Measurements from ENCODE around the gene SPATS2L. TPM values are rescaled to one million over a fixed set of nuclear protein-coding genes. Genes with fewer than 3 reads are reported as not detected.

The SPATS2L gene
- total and polyA plus RNA-seq, 2 of the 13 experiments (the other 11 are each of a cell fraction or from before 2014, with no cell fraction given), result 154 to 212 TPM

DNA sequence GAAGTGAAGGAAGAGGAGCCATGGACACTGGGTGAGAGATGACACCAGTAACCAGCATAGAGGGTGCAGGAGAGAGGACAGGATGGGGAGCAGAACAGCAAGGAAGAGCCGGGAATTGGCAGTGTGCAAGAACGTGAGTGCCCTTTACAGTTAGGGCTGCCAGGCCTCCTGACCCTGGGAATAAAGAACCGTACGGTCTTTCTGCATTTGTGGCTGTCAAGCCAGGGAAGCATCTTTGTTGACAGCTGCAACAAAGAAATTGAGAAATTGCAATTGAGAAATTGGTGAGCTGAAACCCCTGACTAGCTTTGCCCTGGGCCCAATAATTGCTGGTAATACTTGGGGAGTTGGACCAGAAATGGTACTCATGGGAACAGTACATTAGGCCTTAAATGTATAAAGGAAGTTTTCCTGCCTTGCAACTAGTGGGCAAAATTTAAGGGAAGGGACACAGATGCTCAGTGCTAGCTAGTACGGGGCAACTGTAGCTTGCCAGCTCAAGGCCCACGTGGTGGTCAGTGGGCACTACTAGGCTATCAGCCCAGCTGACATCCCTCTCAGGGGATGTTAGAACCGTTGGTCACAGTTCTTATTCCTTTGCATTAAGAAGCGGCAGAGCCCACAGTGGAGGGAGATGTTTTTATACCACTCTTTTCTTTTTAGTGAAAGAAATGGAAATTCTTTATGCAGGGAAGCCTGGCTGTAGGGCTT is 146.8 kb downstream of the SPATS2L start (continued):
- no peak for TF ChIP-seq ZBTB3 (CRISPR knock-in tag; IDR thresholded peaks at IDR 0.05; ENCODE audit: borderline replicate concordance, low read depth)
- no peak for TF ChIP-seq ZNF775 (CRISPR knock-in tag; IDR thresholded peaks at IDR 0.05; ENCODE audit: borderline replicate concordance)
- 0 out of 2 replicates have a peak, but pooled peaks have one; percentile 30 for TF ChIP-seq POLR2G (IDR thresholded peaks at IDR 0.05; ENCODE audit: low read depth, low read length)
- TF ChIP-seq BRD4 (CRISPR knock-in tag; IDR thresholded peaks at IDR 0.05), result no peak
- TF ChIP-seq ZFP82 (CRISPR knock-in tag; IDR thresholded peaks at IDR 0.05; ENCODE audit: borderline replicate concordance), result no peak
- TF ChIP-seq ZBTB7B (CRISPR knock-in tag; IDR thresholded peaks at IDR 0.05), result no peak
- no peak for TF ChIP-seq ZBTB21 (CRISPR knock-in tag; IDR thresholded peaks at IDR 0.05)
- TF ChIP-seq AGO2 (optimal IDR thresholded peaks at IDR 0.05; ENCODE audit: low read depth, low read length), result peak; percentile 60
- TF ChIP-seq, protein P1, sequence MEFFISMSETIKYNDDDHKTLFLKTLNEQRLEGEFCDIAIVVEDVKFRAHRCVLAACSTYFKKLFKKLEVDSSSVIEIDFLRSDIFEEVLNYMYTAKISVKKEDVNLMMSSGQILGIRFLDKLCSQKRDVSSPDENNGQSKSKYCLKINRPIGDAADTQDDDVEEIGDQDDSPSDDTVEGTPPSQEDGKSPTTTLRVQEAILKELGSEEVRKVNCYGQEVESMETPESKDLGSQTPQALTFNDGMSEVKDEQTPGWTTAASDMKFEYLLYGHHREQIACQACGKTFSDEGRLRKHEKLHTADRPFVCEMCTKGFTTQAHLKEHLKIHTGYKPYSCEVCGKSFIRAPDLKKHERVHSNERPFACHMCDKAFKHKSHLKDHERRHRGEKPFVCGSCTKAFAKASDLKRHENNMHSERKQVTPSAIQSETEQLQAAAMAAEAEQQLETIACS (CRISPR knock-in tag; IDR thresholded peaks at IDR 0.05), result no peak
- no peak for TF ChIP-seq ZNF644 (CRISPR knock-in tag; IDR thresholded peaks at IDR 0.05; ENCODE audit: low read depth)
- no peak for TF ChIP-seq FOXO1 (CRISPR knock-in tag; IDR thresholded peaks at IDR 0.05)
- TF ChIP-seq RXRA (CRISPR knock-in tag; IDR thresholded peaks at IDR 0.05), result no peak
- no peak for TF ChIP-seq NR2F6 (IDR thresholded peaks at IDR 0.05)
- no peak for TF ChIP-seq NR2F6 (CRISPR knock-in tag; IDR thresholded peaks at IDR 0.05)
- TF ChIP-seq, protein P2, sequence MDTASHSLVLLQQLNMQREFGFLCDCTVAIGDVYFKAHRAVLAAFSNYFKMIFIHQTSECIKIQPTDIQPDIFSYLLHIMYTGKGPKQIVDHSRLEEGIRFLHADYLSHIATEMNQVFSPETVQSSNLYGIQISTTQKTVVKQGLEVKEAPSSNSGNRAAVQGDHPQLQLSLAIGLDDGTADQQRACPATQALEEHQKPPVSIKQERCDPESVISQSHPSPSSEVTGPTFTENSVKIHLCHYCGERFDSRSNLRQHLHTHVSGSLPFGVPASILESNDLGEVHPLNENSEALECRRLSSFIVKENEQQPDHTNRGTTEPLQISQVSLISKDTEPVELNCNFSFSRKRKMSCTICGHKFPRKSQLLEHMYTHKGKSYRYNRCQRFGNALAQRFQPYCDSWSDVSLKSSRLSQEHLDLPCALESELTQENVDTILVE (CRISPR knock-in tag; IDR thresholded peaks at IDR 0.05), result no peak
- no peak for TF ChIP-seq TBL1XR1 (IDR thresholded peaks at IDR 0.05; ENCODE audit: borderline replicate concordance, low read length, partially characterized antibody)
- TF ChIP-seq ETV6 (CRISPR knock-in tag; conservative IDR thresholded peaks at IDR 0.05), result no peak
- 0 out of 2 replicates have a peak, but pooled peaks have one; percentile 20 for TF ChIP-seq SSRP1 (CRISPR knock-in tag; IDR thresholded peaks at IDR 0.05)
- no peak for TF ChIP-seq MNT (IDR thresholded peaks at IDR 0.05)
- TF ChIP-seq ZNF562 (CRISPR knock-in tag; IDR thresholded peaks at IDR 0.05; ENCODE audit: borderline replicate concordance), result no peak
- no peak for TF ChIP-seq HCFC1 (IDR thresholded peaks at IDR 0.05; ENCODE audit: low read depth, low read length)
